Measurements from ENCODE around the gene CD160. TPM values are rescaled to one million over a fixed set of nuclear protein-coding genes. Genes with fewer than 3 reads are reported as not detected.

The CD160 gene
- total and polyA plus RNA-seq, 4 donors: 0.11 to 3.9 (median 1.4) TPM

- no peak overlapping the region for H3K27ac ChIP-seq (ENCODE audit: low read depth, low read length)
- DNase-seq (ENCODE audit: low read depth in 4 of 6, low spot score in 6 of 6): no peak
- H3K4me3 ChIP-seq (ENCODE audit: low read depth, low read length): no peak overlapping the region
- H3K9me3 ChIP-seq (ENCODE audit: control insufficient read depth, insufficient read depth, low read length): no peaks in the 10 kb centered on the region
- no peaks in the 10 kb centered on the region for H3K4me1 ChIP-seq (ENCODE audit: control insufficient read depth, insufficient read depth, low read length)
- 75% methylated on average over 1 of the region's 1 CpG for WGBS (ENCODE audit: insufficient coverage)
- H3K36me3 ChIP-seq (ENCODE audit: control insufficient read depth, insufficient read depth, low read length): no peaks in the 10 kb centered on the region
- H3K27me3 ChIP-seq (ENCODE audit: control insufficient read depth, insufficient read depth, low read length): no peaks in the 10 kb centered on the region
Measured at GRCh38 chr1:145785547-145785946, 66.2 kb downstream of the CD160 start.

- WGBS (ENCODE audit: insufficient coverage): no CpG with 5 or more reads among the region's 1 CpG
- Histone ChIP-seq H3K4me1 (ENCODE audit: control insufficient read depth, insufficient read depth, low read length) (no peaks in the 10 kb centered on the region), H3K9me3 (ENCODE audit: control insufficient read depth, insufficient read depth, low read length) (no peaks in the 10 kb centered on the region), H3K36me3 (ENCODE audit: control insufficient read depth, insufficient read depth, low read length) (no peaks in the 10 kb centered on the region), H3K27ac (ENCODE audit: low read depth, low read length) (no peak overlapping the region), H3K4me3 (ENCODE audit: low read depth, low read length) (no peak overlapping the region), H3K27me3 (ENCODE audit: control insufficient read depth, insufficient read depth, low read length) (no peaks in the 10 kb centered on the region)
- DNase-seq (ENCODE audit: low read depth in 4 of 6, low spot score in 6 of 6): no peak
Measured at GRCh38 chr1:145786271-145786670, 67.0 kb downstream of the CD160 start.

GRCh38 chr1:145788580-145788979, 69.3 kb downstream of the CD160 start:
- DNase-seq (ENCODE audit: low read depth in 4 of 6, low spot score in 6 of 6): no peak
- Histone ChIP-seq H3K4me1 (ENCODE audit: control insufficient read depth, insufficient read depth, low read length) (no peaks in the 10 kb centered on the region), H3K27ac (ENCODE audit: low read depth, low read length) (no peak overlapping the region), H3K9me3 (ENCODE audit: control insufficient read depth, insufficient read depth, low read length) (no peaks in the 10 kb centered on the region), H3K4me3 (ENCODE audit: low read depth, low read length) (no peak overlapping the region), H3K36me3 (ENCODE audit: control insufficient read depth, insufficient read depth, low read length) (peaks cover 6% of the 10 kb centered on the region), H3K27me3 (ENCODE audit: control insufficient read depth, insufficient read depth, low read length) (no peaks in the 10 kb centered on the region)
- WGBS (ENCODE audit: insufficient coverage): 100% methylated on average over 1 of the region's 3 CpGs

Other genes with a start within 250 kb of the CD160 start
- 10 to 100 TPM; 37.4 to 48.1 TPM for gene GPR89A, start 111.5 kb upstream of the CD160 start, total RNA-seq
- 10 to 100 TPM; 28.3 TPM for gene GPR89A, start 111.5 kb upstream of the CD160 start, polyA plus RNA-seq (ENCODE audit: insufficient read length in 2 of 2)
- gene PDZK1, start 12.1 kb upstream of the CD160 start, total RNA-seq: 10 to 100 TPM in 1 of 2 donors, 1 to 10 TPM in 1; 1.9 to 10.2 TPM
- gene PDZK1, start 12.1 kb upstream of the CD160 start, polyA plus RNA-seq (ENCODE audit: insufficient read length in 2 of 2): 1 to 10 TPM; 2.9 to 3.4 TPM
- gene RNF115, start 104.6 kb downstream of the CD160 start, total RNA-seq: 10 to 100 TPM; 19.5 to 26.0 TPM
- 10 to 100 TPM; 19.1 to 25.4 TPM for gene RNF115, start 104.6 kb downstream of the CD160 start, polyA plus RNA-seq (ENCODE audit: insufficient read length in 2 of 2)
- gene POLR3C, start 104.7 kb downstream of the CD160 start, total RNA-seq: 10 to 100 TPM; 24.8 to 31.0 TPM
- gene POLR3C, start 104.7 kb downstream of the CD160 start, polyA plus RNA-seq (ENCODE audit: insufficient read length in 2 of 2): 10 to 100 TPM; 25.2 to 25.6 TPM
- gene NUDT17, start 126.1 kb downstream of the CD160 start, total RNA-seq: 10 to 100 TPM in 1 of 2 donors, 1 to 10 TPM in 1; 3.9 to 11.8 TPM
- gene NUDT17, start 126.1 kb downstream of the CD160 start, polyA plus RNA-seq (ENCODE audit: insufficient read length in 2 of 2): 10 to 100 TPM; 10.4 to 11.3 TPM
- 10 to 100 TPM; 15.1 to 30.9 TPM for gene PIAS3, start 139.6 kb downstream of the CD160 start, total RNA-seq
- gene PIAS3, start 139.6 kb downstream of the CD160 start, polyA plus RNA-seq (ENCODE audit: insufficient read length in 2 of 2): 10 to 100 TPM; 49.6 to 61.4 TPM
- 1 to 10 TPM; 3.7 to 4.6 TPM for gene ANKRD35, start 166.4 kb downstream of the CD160 start, total RNA-seq
- 10 to 100 TPM in 1 of 2 donors, 1 to 10 TPM in 1; 8.2 to 11.0 TPM for gene ANKRD35, start 166.4 kb downstream of the CD160 start, polyA plus RNA-seq (ENCODE audit: insufficient read length in 2 of 2)
- gene ITGA10, start 190.6 kb downstream of the CD160 start, total RNA-seq: 10 to 100 TPM in 1 of 2 donors, 1 to 10 TPM in 1; 7.3 to 25.2 TPM
- 10 to 100 TPM in 1 of 2 donors, 1 to 10 TPM in 1; 2.9 to 13.3 TPM for gene ITGA10, start 190.6 kb downstream of the CD160 start, polyA plus RNA-seq (ENCODE audit: insufficient read length in 2 of 2)
- gene PEX11B, start 199.2 kb downstream of the CD160 start, total RNA-seq: 10 to 100 TPM; 35.0 to 37.6 TPM
- 10 to 100 TPM; 51.7 to 52.0 TPM for gene PEX11B, start 199.2 kb downstream of the CD160 start, polyA plus RNA-seq (ENCODE audit: insufficient read length in 2 of 2)
- gene RBM8A, start 208.0 kb downstream of the CD160 start, total RNA-seq: 100 to 1,000 TPM in 1 of 2 donors, 10 to 100 TPM in 1; 67.5 to 150 TPM
- gene RBM8A, start 208.0 kb downstream of the CD160 start, polyA plus RNA-seq (ENCODE audit: insufficient read length in 2 of 2): 100 to 1,000 TPM; 173 to 181 TPM
- gene LIX1L, start 238.5 kb downstream of the CD160 start, total RNA-seq: 10 to 100 TPM; 23.6 to 36.3 TPM
- 10 to 100 TPM; 38.3 to 42.4 TPM for gene LIX1L, start 238.5 kb downstream of the CD160 start, polyA plus RNA-seq (ENCODE audit: insufficient read length in 2 of 2)
- gene ANKRD34A, start 245.1 kb downstream of the CD160 start, total RNA-seq: 1 to 10 TPM; 1.6 to 1.8 TPM
- gene ANKRD34A, start 245.1 kb downstream of the CD160 start, polyA plus RNA-seq (ENCODE audit: insufficient read length in 2 of 2): 1 to 10 TPM; 8.6 to 9.2 TPM
- 10 to 100 TPM; 12.2 to 40.2 TPM for gene POLR3GL, start 245.2 kb downstream of the CD160 start, total RNA-seq
- gene POLR3GL, start 245.2 kb downstream of the CD160 start, polyA plus RNA-seq (ENCODE audit: insufficient read length in 2 of 2): 10 to 100 TPM; 39.4 to 42.3 TPM